HCT116 (cell line): Measurements from ENCODE around the gene ZNF236. TPM values are rescaled to one million over a fixed set of nuclear protein-coding genes. Genes with fewer than 3 reads are reported as not detected.

Source experiments
- ATAC-seq: fragments of 200-7000 bp; cut with Tn5 transposase; 2 replicates; pipeline ENCODE4 v1.9.1; 2020; ENCODE audit warnings: mild to moderate bottlenecking, moderate library complexity
- BruUV-seq: library from RNA; stranded (reverse); fragments of 400-500 nt; replicated peaks from 2 replicates; lab custom pipeline; 2021; lab: Mats Ljungman, UMichigan
- CTCF ChIA-PET: fragments of 300-600 bp; sonication (Branson Sonifier 250); formaldehyde crosslinking; loops from one replicate; lab custom pipeline; 2021; ENCODE audit warnings: antibody characterized with exemption; lab: Charles Lee
- POLR2A ChIA-PET: fragments of 300-600, 350-600 bp; sonication (Branson Sonifier 250); formaldehyde crosslinking; loops from one replicate; lab custom pipeline; 2021; ENCODE audit warnings: antibody characterized with exemption; lab: Charles Lee
- RAD21 ChIA-PET, 2 experiments: fragments of 300-600 bp; sonication (Branson Sonifier 250); formaldehyde crosslinking; loops; one replicate each; lab custom pipeline; 2023; ENCODE audit warnings: low total read pairs in 2 of 2; ENCODE audit not compliant: uncharacterized antibody in 2 of 2, unreplicated experiment in 2 of 2, low non-redundant PET in 1 of 2; lab: Charles Lee
- DNase-seq: peaks from one replicate; pipeline ENCODE4 v3.0.0-alpha.2; 2010; ENCODE audit warnings: low read depth, low spot score
- H2AFZ ChIP-seq: fragments of 200-600 bp; shearing (Covaris generic), sonication (generic); 2 replicates; pipeline ENCODE4 v1.6.1; 2017; ENCODE audit warnings: low read depth, mixed run types, mixed read lengths, antibody characterized with exemption, low read length; ENCODE audit not compliant: poor library complexity, severe bottlenecking
- H3K27ac ChIP-seq: 2 replicates; pipeline ENCODE4 v1.5.1; 2012; ENCODE audit warnings: low read depth, low read length
- H3K27me3 ChIP-seq: fragments of 200-600 bp; sonication (generic); 2 replicates; pipeline ENCODE4 v1.6.1; 2016; ENCODE audit warnings: mixed run types, low read length, mixed read lengths; ENCODE audit not compliant: insufficient read depth
- H3K36me3 ChIP-seq, 2 experiments: fragments of 200-500 bp in 1 of 2; fragments of 200-600 bp in 1 of 2; sonication (Bioruptor generic) in 1 of 2; sonication (generic) in 1 of 2; 2 replicates each; pipeline versions ENCODE4 v1.5.1 to v1.6.1; 2014 to 2016; ENCODE audit warnings: low read length in 2 of 2, inconsistent platforms in 1 of 2, mixed read lengths in 1 of 2, mixed run types in 1 of 2; ENCODE audit not compliant: insufficient read depth in 2 of 2, control insufficient read depth in 1 of 2
- H3K4me1 ChIP-seq, 2 experiments: fragments of 200-600 bp in 1 of 2; sonication (generic) in 1 of 2; 2 replicates each; pipeline versions ENCODE4 v1.5.1 to v1.6.1; 2012 to 2017; ENCODE audit warnings: low read length in 2 of 2, inconsistent platforms in 1 of 2, mild to moderate bottlenecking in 1 of 2, mixed read lengths in 1 of 2, mixed run types in 1 of 2, moderate library complexity in 1 of 2; ENCODE audit not compliant: insufficient read depth in 2 of 2, control insufficient read depth in 1 of 2
- H3K4me2 ChIP-seq: fragments of 200-600 bp; sonication (generic); 2 replicates; pipeline ENCODE4 v1.6.1; 2017; ENCODE audit warnings: mixed run types, low read length, mixed read lengths
- H3K4me3 ChIP-seq, 2 experiments: fragments of 200-600 bp in 1 of 2; sonication (generic) in 1 of 2; replicated peaks in 1 of 2; 2 replicates each; pipeline ENCODE4 v1.5.1; 2011 to 2016; ENCODE audit warnings: low read length in 2 of 2, control low read depth in 1 of 2, low read depth in 1 of 2, mild to moderate bottlenecking in 1 of 2, mixed read lengths in 1 of 2, mixed run types in 1 of 2
- H3K79me2 ChIP-seq: fragments of 200-600 bp; sonication (generic); 2 replicates; pipeline ENCODE4 v1.6.1; 2017; ENCODE audit warnings: mild to moderate bottlenecking, mixed run types, low read length, moderate library complexity, mixed read lengths; ENCODE audit not compliant: insufficient read depth
- H3K9ac ChIP-seq: fragments of 200-600 bp; sonication (generic); 2 replicates; pipeline ENCODE4 v1.6.1; 2016; ENCODE audit warnings: low read length, mixed read lengths
- H3K9me2 ChIP-seq: fragments of 200-600 bp; sonication (generic), shearing (Covaris generic); 2 replicates; pipeline ENCODE4 v1.6.1; 2017; ENCODE audit warnings: mixed run types, mild to moderate bottlenecking, moderate library complexity; ENCODE audit not compliant: insufficient read depth
- H3K9me3 ChIP-seq, 2 experiments: fragments of 200-500 bp in 1 of 2; fragments of 200-600 bp in 1 of 2; sonication (Bioruptor generic) in 1 of 2; sonication (generic) in 1 of 2; 2 replicates each; pipeline ENCODE4 v1.6.1; 2014 to 2017; ENCODE audit warnings: low read length in 2 of 2, mixed read lengths in 2 of 2, inconsistent platforms in 1 of 2, low read depth in 1 of 2, mild to moderate bottlenecking in 1 of 2, mixed run types in 1 of 2, moderate library complexity in 1 of 2; ENCODE audit not compliant: control insufficient read depth in 1 of 2, insufficient read depth in 1 of 2
- H4K20me1 ChIP-seq: fragments of 200-600 bp; sonication (generic), shearing (Covaris generic); 2 replicates; pipeline ENCODE4 v1.6.1; 2017; ENCODE audit warnings: mixed run types, mild to moderate bottlenecking, moderate library complexity; ENCODE audit not compliant: insufficient read depth
- ATF3 ChIP-seq: IDR thresholded peaks from 2 replicates; pipeline ENCODE4 v1.6.1; 2012
- CEBPB ChIP-seq: IDR thresholded peaks from 2 replicates; pipeline ENCODE4 v1.6.1; 2012; ENCODE audit warnings: low read depth
- EZH2phosphoT487 ChIP-seq: fragments of 200-600 bp; IDR thresholded peaks from 2 replicates; pipeline ENCODE4 v1.6.1; 2018; ENCODE audit warnings: antibody characterized with exemption, borderline replicate concordance
- FOSL1 ChIP-seq: IDR thresholded peaks from 2 replicates; pipeline ENCODE4 v1.6.1; 2012; ENCODE audit warnings: low read depth
- JUND ChIP-seq: IDR thresholded peaks from 2 replicates; pipeline ENCODE4 v1.6.1; 2012
- POLR2A ChIP-seq: IDR thresholded peaks from 2 replicates; pipeline ENCODE4 v1.7.0; 2011; ENCODE audit warnings: borderline replicate concordance; ENCODE audit not compliant: insufficient read depth, insufficient read length; ENCODE audit errors: extremely low read depth
- POLR2AphosphoS5 ChIP-seq: IDR thresholded peaks from 2 replicates; pipeline ENCODE4 v1.6.1; 2011; ENCODE audit warnings: mild to moderate bottlenecking, low read depth, low read length, moderate library complexity
- RAD21 ChIP-seq: IDR thresholded peaks from 2 replicates; pipeline ENCODE4 v1.6.1; 2012; ENCODE audit warnings: low read depth, mild to moderate bottlenecking
- SP1 ChIP-seq: IDR thresholded peaks from 2 replicates; pipeline ENCODE4 v1.6.1; 2012; ENCODE audit warnings: low read depth
- SRF ChIP-seq: IDR thresholded peaks from 2 replicates; pipeline ENCODE4 v1.6.1; 2012; ENCODE audit warnings: low read depth
- TCF7L2 ChIP-seq: IDR thresholded peaks from 2 replicates; pipeline ENCODE4 v1.7.0; 2011; ENCODE audit warnings: borderline replicate concordance, inconsistent platforms; ENCODE audit not compliant: insufficient read depth, insufficient read length; ENCODE audit errors: extremely low read depth
- YY1 ChIP-seq: IDR thresholded peaks from 2 replicates; pipeline ENCODE4 v1.6.1; 2011; ENCODE audit warnings: low read length, low read depth, moderate library complexity, mild to moderate bottlenecking; ENCODE audit not compliant: insufficient replicate concordance; ENCODE audit errors: extremely low read depth
- ZBTB33 ChIP-seq: IDR thresholded peaks from 2 replicates; pipeline ENCODE4 v1.6.1; 2011; ENCODE audit warnings: mild to moderate bottlenecking, low read length, moderate library complexity; ENCODE audit not compliant: insufficient replicate concordance; ENCODE audit errors: extremely low read depth
- ZNF274 ChIP-seq: fragments of 200-500 bp; sonication (Bioruptor generic); IDR thresholded peaks from 2 replicates; pipeline ENCODE4 v1.6.1; 2014; ENCODE audit warnings: mild to moderate bottlenecking, low read depth, low read length, inconsistent platforms
- intact Hi-C: fragments of 100-400 bp; cut with micrococcal nuclease; formaldehyde crosslinking; loops from 2 replicates; pipeline ENCODE4 v1.10.0; 2022
- total RNA-seq: library from RNA; stranded (reverse); gene quantifications from one replicate; pipeline ENCODE4 v1.2.1, GENCODE V29; 2021; ENCODE audit not compliant: unreplicated experiment
- TF ChIP-seq, protein P1 (sequence below): IDR thresholded peaks from 2 replicates; pipeline ENCODE4 v1.6.1; 2012
- TF ChIP-seq, protein P2 (sequence below), 3 experiments: fragments of 200-600 bp in 1 of 3; sonication (generic) in 1 of 3; IDR thresholded peaks in 2 of 3; conservative IDR thresholded peaks in 1 of 3; 2 replicates each; pipeline ENCODE4 v1.5.1; 2012 to 2017; ENCODE audit warnings: low read depth in 2 of 3, low read length in 2 of 3, antibody characterized with exemption in 1 of 3, borderline replicate concordance in 1 of 3, control low read depth in 1 of 3, mild to moderate bottlenecking in 1 of 3, mixed read lengths in 1 of 3, mixed run types in 1 of 3, moderate library complexity in 1 of 3; ENCODE audit not compliant: insufficient read depth in 1 of 3
- TF ChIP-seq, protein P3 (sequence below): IDR thresholded peaks from 2 replicates; pipeline ENCODE4 v1.6.1; 2012; ENCODE audit warnings: low read depth

ZNF236 gene
- total RNA-seq, 1 experiment from 2014 or later, result 15.0 TPM

DNA sequence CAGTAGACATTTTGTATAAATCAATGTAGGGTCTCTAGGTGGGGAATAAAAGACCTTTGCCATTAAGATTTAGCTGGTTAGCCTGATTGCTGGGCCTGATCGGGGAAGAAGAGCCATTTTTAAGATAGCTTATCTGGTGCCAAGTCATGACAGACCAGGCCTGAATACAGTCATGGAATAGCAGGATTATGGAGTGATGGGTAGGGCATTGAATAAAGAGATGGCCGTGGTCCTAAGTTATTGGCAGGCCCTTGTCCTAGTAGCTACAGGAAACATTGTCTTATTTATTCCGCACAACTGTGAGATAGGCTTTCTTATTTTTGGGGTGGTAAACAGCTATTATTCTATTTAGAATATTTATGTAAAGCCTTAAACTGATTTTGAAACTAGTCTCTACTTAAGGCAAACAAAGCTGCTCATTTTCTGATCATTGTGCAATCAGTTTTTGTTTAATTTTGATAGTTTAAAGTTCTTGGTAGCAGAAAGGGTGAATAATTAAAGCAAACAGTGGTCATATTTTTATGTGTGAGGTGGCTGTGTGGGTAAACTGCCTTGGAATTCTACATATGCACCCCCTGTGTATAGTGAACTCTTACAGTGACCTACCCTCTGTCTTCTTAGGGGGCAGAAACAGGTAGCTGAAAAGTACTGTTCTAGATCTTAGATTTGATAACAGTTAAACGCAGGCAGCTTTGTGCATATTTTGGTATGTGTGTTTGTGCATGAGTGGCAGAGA lies 22.6 kb downstream of the ZNF236 start:
- Histone ChIP-seq H3K79me2 (peaks cover 35% of the 10 kb centered on the region), H4K20me1 (no peaks in the 10 kb centered on the region), H3K9me2 (no peaks in the 10 kb centered on the region), H3K4me2 (no peak overlapping the region), H3K27me3 (no peaks in the 10 kb centered on the region), H3K4me1 (no peaks in the 10 kb centered on the region), H3K9me3 (no peaks in the 10 kb centered on the region), H3K36me3 (no peaks in the 10 kb centered on the region), H3K9ac (no peak overlapping the region), H3K27ac (no peak overlapping the region), H2AFZ (no peak overlapping the region), H3K4me3 (no peak overlapping the region)
- RAD21 ChIA-PET, result no interaction called here
- intact Hi-C loops, result no loop called here
- TF ChIP-seq ATF3, result no peak
- TF ChIP-seq RAD21, result no peak
- no peak for TF ChIP-seq EZH2phosphoT487
- TF ChIP-seq, protein P1, sequence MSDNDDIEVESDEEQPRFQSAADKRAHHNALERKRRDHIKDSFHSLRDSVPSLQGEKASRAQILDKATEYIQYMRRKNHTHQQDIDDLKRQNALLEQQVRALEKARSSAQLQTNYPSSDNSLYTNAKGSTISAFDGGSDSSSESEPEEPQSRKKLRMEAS, result no peak
- TF ChIP-seq SP1, result no peak
- no peak for TF ChIP-seq YY1
- TF ChIP-seq, protein P2, sequence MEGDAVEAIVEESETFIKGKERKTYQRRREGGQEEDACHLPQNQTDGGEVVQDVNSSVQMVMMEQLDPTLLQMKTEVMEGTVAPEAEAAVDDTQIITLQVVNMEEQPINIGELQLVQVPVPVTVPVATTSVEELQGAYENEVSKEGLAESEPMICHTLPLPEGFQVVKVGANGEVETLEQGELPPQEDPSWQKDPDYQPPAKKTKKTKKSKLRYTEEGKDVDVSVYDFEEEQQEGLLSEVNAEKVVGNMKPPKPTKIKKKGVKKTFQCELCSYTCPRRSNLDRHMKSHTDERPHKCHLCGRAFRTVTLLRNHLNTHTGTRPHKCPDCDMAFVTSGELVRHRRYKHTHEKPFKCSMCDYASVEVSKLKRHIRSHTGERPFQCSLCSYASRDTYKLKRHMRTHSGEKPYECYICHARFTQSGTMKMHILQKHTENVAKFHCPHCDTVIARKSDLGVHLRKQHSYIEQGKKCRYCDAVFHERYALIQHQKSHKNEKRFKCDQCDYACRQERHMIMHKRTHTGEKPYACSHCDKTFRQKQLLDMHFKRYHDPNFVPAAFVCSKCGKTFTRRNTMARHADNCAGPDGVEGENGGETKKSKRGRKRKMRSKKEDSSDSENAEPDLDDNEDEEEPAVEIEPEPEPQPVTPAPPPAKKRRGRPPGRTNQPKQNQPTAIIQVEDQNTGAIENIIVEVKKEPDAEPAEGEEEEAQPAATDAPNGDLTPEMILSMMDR (IDR thresholded peaks at IDR 0.05 in 2 of 3, conservative IDR thresholded peaks at IDR 0.05 in 1 of 3; ENCODE audit: borderline replicate concordance in 1 of 3, insufficient read depth in 1 of 3, low read depth in 2 of 3, low read length in 2 of 3), result no peak
- TF ChIP-seq JUND, result no peak
- TF ChIP-seq FOSL1, result no peak
- TF ChIP-seq POLR2AphosphoS5, result no peak
- TF ChIP-seq SRF, result no peak
- TF ChIP-seq, protein P3, sequence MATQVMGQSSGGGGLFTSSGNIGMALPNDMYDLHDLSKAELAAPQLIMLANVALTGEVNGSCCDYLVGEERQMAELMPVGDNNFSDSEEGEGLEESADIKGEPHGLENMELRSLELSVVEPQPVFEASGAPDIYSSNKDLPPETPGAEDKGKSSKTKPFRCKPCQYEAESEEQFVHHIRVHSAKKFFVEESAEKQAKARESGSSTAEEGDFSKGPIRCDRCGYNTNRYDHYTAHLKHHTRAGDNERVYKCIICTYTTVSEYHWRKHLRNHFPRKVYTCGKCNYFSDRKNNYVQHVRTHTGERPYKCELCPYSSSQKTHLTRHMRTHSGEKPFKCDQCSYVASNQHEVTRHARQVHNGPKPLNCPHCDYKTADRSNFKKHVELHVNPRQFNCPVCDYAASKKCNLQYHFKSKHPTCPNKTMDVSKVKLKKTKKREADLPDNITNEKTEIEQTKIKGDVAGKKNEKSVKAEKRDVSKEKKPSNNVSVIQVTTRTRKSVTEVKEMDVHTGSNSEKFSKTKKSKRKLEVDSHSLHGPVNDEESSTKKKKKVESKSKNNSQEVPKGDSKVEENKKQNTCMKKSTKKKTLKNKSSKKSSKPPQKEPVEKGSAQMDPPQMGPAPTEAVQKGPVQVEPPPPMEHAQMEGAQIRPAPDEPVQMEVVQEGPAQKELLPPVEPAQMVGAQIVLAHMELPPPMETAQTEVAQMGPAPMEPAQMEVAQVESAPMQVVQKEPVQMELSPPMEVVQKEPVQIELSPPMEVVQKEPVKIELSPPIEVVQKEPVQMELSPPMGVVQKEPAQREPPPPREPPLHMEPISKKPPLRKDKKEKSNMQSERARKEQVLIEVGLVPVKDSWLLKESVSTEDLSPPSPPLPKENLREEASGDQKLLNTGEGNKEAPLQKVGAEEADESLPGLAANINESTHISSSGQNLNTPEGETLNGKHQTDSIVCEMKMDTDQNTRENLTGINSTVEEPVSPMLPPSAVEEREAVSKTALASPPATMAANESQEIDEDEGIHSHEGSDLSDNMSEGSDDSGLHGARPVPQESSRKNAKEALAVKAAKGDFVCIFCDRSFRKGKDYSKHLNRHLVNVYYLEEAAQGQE, result no peak
- TF ChIP-seq ZBTB33, result no peak
- TF ChIP-seq TCF7L2, result no peak
- TF ChIP-seq POLR2A, result no peak
- no peak for TF ChIP-seq ZNF274
- TF ChIP-seq CEBPB, result no peak
- POLR2A ChIA-PET, result no interaction called here
- CTCF ChIA-PET, result interaction anchor here (0.8 kb wide), 1 partner anchor 42 kb away, joined by 3 read pairs; no protein-coding TSS in a partner anchor
- DNase-seq (no peak), ATAC-seq (no peak)
- no TSS peak for BruUV-seq
